Activated CD8-positive, alpha-beta memory T cell treated with anti-CD3 and anti-CD28 coated beads, Interleukin-2, amount 50 U/mL, for 48 hours (primary cell): ENCODE data around the gene ALKAL2.

ENCODE experiments used
- DNase-seq: peaks from one replicate; pipeline ENCODE4 v3.0.0-alpha.2; 2020

Gene ALKAL2

GRCh38 chr2:289362-290089 lies 1.6 kb upstream of the ALKAL2 start:
- peak; percentile 58 for DNase-seq

GRCh38 chr2:288758-289361 lies 969 bp upstream of the ALKAL2 start:
- no peak for DNase-seq

DNA sequence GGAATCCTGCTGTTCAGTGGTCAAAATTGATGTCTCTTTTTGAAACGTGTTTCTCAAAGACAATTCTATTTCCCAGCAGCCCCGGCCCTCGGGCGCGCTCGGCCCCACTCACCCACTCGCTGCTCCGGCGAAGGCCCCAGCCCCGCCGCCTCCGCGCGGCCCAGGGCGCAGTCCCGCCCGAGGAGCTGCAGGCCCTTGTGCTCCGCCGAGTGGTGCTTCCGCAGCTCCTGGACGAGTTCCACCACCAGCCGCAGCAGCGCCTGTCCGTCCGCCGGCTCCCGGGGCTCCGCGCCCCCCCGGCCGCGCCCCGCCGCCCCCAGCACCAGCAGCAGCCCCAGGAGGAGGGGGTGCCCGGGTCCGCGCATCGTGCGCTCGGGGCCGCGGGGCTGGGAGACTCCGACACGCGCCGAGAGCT lies 413 bp downstream of the ALKAL2 start:
- DNase-seq: no peak

GRCh38 chr2:286774-287392 lies 1.0 kb downstream of the ALKAL2 start:
- no peak for DNase-seq

- DNase-seq: no peak
Observed at GRCh38 chr2:286035-286434, 1.9 kb downstream of the ALKAL2 start.

DNA sequence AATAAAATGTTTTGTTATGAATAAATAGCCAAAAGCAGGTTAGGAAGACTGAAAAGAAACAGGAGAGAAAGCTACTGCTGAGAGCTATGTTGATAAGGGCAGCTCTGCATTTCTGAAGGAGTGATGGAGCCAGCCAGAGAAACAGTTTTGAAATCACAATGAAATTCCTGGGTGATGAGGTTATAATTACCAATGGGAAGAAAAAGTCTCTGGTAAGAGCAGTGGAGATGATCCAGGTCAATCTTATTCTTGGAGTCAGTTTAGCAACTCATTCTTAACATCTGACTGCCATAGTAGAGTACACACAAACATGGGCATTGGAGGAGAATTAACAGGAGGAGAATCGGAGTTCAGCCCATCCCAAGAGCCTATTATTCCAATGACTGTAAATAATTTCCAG lies 2.4 kb downstream of the ALKAL2 start:
- no peak for DNase-seq

DNA sequence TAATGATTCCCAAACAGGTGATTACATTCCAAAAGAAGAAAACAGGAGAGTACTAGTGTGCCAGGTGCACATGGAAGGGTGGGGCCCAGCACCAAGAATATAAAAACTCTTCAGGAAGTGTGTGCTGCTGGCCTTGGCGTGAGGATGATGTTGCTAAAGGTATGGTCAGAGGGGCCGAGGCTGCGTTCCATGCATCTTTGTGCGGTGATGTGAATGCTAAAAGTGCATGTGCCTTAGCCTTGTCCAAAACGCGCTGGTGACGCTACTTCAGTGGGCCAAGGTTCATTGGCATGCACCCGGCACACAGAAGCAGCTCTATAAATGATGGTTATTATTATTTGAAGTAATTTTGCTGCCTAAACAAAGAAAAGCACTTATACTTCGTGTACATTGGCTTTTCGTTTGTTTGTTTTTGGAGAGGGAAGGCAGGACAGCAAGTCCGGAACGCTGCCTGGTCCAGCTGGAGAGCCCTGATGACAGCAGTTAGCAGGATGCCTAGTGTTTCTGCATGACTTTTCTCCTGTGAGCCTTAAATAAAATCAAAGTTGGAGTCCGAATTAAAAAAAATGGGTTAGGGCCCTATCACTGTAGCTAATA lies 2.9 kb downstream of the ALKAL2 start:
- no peak for DNase-seq

GRCh38 chr2:283996-284794 lies 3.7 kb downstream of the ALKAL2 start:
- no peak for DNase-seq

DNA sequence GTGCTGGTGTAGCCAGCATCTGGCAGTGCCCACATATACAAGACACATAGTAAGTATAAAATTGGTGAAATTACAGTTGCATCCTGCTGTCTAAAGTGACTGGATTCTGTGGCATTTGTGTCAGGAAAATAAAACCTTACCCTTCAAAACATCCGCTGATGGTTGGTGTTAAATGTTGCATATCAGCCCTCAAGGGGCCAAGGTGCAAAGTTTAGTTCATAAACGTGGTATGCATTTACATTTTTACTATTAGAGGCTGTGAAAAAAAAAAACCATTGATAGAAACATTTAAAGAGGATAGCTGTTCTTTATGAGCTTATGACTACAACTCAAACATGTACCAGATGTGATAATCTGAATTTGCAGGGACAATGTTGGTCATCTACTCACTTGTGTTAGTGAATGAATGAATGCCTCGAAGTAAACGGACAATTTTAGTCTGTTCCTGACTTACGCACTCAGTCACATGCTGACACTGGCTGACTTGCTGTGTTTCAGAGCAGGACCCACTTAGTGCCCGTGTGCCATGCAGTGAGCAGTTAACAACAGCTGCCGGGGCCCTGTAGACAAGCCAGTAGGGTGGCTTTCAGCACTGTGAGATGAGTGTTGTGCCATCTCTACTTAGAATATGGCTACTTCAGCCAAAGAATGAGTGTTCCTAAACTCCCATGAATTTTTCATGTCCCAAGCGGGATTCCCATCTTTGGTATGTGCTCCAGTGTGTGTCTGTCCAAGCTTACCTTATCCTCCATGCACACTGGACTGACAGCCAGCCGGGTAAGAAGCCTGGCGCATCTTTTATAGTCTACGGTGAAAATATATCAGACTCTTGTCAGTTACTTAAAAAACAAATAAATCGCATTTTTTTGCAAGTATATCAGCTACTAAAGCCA lies 5.3 kb downstream of the ALKAL2 start:
- no peak for DNase-seq

DNA sequence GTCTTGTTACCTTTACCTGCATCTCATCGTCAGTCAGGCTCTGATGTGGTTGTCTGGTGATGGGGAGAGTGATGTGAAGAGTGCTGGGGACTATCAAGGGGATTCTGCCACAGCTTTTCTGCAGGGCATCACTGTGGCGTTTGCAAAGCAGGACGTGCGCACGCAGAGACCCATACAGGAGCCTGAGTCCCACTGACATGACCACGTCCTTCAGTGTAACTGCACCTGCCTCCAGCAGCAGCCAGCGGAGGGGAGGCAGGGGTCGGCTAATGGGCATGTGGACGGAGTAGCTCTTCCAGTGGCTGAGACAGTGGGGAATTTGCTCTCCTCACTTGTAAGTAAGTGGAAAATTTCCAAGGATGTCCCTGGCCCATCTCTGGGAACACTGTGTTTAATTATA lies 6.5 kb downstream of the ALKAL2 start:
- no peak for DNase-seq

GRCh38 chr2:280650-281110 lies 7.2 kb downstream of the ALKAL2 start:
- DNase-seq: no peak

GRCh38 chr2:279956-280649 lies 7.8 kb downstream of the ALKAL2 start:
- no peak for DNase-seq

DNA sequence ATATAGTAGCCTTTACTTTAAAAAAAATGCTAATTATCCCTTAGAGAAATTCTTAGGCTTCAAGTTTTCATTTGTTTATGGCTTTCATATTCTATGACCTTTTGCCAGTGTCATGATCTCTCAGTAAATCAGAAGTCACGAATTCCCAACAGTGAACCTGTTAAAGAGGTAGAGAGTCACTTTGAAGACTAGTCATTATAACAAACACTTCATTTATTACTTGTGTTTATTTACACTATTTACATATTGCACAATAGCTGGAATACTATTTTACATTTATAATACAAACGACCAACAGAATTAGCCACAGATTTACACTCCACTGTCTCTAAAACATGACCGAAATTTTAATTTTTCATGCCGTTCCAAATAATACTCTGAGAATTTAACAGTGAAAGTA lies 8.5 kb downstream of the ALKAL2 start:
- DNase-seq: no peak

- no peak for DNase-seq
Observed at GRCh38 chr2:278927-279320, 9.0 kb downstream of the ALKAL2 start.

DNA sequence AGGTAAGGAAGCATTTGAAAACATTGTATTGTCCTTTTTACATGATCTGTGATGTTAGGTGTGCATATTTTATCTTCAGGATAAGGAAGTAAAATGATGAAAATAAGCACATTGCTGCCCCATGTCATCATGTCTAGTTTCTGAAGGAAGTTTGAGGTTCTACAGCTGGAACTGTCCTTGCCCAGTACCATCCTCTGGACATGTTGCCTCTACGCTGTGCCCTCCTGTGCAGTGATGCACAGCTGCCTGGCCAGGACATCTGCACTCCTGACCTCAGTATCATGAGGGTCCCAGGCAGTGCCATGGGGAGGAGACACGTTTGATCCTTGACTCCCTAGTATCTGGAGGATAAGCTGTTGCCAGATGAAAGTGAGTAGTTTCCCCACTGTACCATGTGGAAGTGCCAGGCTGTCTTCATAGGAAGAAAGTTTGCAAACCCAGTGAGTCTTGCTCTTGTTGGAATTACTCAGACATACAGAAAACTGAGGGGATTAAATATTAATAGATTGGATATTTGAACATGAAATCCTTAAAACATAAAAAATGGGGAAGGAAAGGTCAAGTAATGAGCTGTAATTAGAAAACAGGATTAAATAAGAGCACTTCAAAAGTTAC lies 9.5 kb downstream of the ALKAL2 start:
- no peak for DNase-seq

GRCh38 chr2:275466-275865 lies 12.4 kb downstream of the ALKAL2 start:
- no peak for DNase-seq

DNA sequence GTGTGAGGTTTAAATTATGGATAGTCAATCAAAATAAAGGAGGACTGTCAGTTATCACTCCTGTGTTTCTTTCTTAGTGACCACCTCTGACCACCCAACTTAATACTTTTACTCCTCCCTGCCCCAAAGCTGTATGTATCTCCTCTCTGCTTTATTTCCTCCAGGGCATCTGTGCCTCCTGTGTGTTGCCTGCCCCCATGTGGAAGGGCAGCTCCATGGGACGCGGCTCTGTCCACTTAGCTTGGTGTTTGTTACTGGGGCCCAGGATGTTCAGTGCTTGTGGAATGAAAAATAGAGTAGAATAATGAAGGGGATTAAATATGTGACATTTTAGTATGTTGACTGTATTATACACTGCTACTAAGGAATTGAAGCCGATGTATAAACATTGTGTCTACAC lies 13.4 kb downstream of the ALKAL2 start:
- DNase-seq: no peak

GRCh38 chr2:273333-273732 lies 14.6 kb downstream of the ALKAL2 start:
- DNase-seq: no peak

GRCh38 chr2:271917-272316 lies 16.0 kb downstream of the ALKAL2 start:
- no peak for DNase-seq

- DNase-seq: no peak
Observed at GRCh38 chr2:270861-271260, 17.0 kb downstream of the ALKAL2 start.
